NCI-H446 (cell line): ENCODE data around the gene CGB7.
"Not testable (repeated sequence)": the region's sequence is repeated elsewhere in the genome, so short reads cannot be mapped to it uniquely, and the experiment has no call there.

Experiments
- DNase-seq, 2 experiments: peaks; one replicate each; lab custom pipeline; 2025; lab: John Stamatoyannopoulos, UW

The CGB7 gene

DNA sequence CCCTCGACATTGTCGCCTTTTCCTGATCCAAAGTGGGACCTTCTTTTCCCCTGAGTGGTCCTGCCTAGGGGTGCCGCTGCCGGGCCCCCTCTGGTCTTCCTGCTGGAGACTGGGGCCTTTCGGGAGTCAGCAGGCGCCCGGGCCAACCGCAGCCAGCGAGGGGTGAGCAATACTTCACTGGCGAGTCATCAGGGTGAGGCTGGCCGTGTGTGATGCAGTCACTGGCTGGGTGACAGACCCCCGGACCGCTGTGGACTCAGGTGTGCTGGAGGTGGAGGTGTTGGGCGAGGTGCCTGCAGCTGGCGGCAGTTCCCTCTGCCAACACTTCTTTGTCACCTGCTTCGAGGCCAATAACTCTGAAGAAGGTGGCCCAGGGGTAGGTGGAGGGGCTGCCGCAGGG is 15.4 kb downstream of the CGB7 start:
- no peak for DNase-seq

DNA sequence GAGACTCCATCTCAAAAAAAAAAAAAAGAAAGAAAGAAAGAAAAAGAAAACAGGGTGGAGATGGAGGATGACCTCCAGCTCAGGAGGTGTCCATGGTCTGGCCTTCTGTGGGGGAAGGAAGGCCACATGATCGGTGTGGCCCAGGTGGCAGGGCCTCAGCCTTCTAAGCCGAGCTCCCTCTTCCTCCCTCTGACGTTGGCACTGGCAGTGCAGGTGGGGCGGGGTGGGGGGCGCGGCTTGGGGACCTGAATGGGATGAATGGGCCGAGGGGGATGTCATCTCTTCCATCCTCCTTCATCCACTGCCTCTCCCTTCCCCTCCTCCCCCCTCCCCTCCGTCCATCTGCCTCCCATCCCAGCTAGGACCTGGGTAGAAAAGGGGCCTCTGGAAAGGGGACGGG is 17.8 kb downstream of the CGB7 start:
- not testable (repeated sequence) for DNase-seq

DNA sequence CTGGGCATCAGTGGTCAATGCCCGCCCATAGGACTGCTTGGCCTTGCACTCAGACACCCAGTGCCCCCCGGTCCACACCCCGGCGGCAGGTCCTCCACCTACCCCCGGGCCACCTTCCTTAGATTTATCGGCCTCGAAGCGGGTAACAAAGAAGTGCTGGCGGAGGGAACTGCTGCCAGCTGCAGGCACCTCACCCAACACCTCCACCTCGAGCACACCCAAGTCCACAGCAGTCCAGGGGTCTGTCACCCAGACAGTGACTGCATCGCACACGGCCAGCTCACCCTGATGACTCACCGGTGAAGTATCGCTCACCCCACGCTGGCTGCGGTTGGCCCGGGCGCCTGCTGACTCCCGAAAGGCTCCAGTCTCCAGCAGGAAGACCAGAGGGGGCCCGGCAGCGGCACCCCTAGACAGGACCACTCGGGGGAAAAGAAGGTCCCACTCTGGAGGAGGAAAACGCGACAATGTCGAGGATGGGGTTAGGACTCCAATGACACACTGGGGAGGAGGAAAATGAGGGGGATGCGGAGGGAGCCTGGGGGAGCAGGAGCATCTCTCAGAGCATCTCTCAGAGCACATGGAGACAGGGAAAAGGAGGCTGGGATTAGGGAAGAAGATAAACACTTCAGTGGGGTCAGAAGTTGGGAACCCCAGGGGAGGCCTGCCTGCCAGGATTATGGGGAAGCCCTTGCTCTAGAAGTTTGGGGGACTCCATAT is 18.8 kb downstream of the CGB7 start:
- not testable (repeated sequence) for DNase-seq

DNA sequence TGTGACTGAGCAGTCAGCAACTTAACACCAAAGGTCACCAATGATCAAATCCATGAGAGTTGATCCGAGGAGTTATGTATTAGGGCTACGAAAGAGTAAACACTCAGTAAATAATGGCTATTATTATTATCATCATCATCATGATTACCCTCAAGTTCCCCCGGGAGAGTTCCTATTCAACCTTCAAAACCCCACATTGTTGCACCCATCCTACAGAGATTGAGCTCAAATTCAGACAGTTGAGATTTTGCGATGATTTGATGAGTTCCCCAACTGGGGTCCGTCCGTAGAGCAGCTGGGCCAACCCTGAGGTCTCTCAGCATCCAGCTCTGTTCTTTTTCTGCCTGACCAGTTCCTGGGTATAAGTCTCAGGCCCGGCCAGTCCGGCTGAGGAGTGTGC is 19.4 kb downstream of the CGB7 start:
- not testable (repeated sequence) for DNase-seq

DNA sequence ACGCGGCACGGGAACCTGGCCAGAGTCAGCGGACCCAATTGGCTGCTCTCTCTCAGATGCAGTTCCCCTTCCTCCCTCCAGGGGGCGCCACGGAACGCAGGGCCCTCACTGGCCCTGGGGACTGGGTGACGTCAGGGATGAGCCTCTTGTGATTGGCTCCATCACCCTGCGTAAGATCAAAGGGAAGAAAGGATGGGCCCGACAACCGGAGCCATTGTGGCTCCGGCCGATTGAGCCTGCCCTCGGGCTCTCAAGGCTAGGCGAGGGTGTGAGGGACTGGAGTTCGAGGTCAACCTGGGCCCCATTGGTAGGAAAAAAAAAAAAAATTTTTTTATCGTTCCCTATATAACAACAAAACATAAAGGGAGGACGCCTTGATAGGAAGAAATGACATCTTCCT is 20.7 kb downstream of the CGB7 start, which contains the start of gene CGB1:
Gene CGB1, minus strand, starts transcription at position 81 of the 400 bp plus-strand sequence. CDS start 184 bp downstream, outside the sequence.
- peak in 1 of 2 experiments; percentile 40 for DNase-seq

DNA sequence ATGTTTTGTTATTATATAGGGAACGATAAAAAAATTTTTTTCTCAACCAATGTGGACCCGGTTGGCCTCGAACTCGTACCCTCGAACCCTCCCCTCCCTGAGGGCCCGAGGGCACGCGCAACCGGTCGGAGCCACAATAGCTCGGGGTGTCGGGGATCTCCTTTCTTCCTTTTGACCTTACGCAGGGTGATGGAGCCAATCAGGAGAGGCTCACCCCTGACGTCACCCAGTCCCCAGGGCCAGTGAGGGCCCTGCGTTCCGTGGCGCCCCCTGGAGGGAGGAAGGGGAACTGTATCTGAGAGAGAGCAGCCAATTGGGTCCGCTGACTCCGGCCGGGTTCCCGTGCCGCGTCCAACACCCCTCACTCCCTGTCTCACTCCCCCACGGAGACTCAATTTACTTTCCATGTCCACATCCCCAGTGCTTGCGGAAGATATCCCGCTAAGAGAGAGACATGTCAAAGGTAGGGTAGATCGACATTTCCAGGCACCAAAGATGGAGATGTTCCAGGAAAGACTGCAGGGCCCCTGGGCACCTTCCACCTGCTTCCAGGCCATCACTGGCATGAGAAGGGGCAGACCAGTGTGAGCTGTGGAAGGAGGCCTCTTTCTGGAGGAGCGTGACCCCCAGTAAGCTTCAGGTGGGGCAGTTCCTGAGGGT is 25.8 kb downstream of the CGB7 start, which contains the start of gene CGB2:
Gene CGB2, plus strand, starts transcription at position 249 of the 660 bp plus-strand sequence. Its CDS starts 206 bp downstream, at position 455.
- peak in 1 of 2 experiments; percentile 20 for DNase-seq

DNA sequence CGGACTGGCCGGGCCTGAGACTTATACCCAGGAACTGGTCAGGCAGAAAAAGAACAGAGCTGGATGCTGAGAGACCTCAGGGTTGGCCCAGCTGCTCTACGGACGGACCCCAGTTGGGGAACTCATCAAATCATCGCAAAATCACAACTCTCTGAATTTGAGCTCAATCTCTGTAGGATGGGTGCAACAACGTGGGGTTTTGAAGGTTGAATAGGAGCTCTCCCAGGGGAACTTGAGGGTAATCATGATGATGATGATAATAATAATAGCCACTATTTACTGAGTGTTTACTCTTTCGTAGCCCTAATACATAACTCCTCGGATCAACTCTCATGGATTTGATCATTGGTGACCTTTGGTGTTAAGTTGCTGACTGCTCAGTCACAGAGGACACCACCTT is 27.2 kb downstream of the CGB7 start:
- not testable (repeated sequence) for DNase-seq

DNA sequence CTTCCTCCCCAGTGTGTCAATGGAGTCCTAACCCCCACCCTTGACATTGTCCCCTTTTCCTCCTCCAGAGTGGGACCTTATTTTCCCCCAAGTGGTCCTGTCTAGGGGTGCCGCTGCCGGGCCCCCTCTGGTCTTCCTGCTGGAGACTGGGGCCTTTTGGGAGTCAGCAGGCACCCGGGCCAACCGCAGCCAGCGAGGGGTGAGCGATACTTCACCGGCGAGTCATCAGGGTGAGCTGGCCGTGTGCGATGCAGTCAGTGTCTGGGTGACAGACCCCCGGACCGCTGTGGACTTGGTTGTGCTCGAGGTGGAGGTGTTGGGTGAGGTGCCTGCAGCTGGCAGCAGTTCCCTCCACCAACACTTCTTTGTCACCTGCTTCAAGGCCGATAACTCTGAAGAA is 27.8 kb downstream of the CGB7 start:
- not testable (repeated sequence) for DNase-seq

DNA sequence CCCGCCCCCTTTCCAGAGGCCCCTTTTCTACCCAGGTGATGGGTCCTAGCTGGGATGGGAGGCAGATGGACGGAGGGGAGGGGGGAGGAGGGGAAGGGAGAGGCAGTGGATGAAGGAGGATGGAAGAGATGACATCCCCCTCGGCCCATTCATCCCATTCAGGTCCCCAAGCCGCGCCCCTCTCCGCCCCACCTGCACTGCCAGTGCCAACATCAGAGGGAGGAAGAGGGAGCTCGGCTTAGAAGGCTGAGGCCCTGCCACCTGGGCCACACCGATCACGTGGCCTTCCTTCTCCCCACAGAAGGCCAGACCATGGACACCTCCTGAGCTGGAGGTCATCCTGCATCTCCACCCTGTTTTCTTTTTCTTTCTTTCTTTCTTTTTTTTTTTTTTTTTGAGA is 28.9 kb downstream of the CGB7 start:
- not testable (repeated sequence) for DNase-seq

DNA sequence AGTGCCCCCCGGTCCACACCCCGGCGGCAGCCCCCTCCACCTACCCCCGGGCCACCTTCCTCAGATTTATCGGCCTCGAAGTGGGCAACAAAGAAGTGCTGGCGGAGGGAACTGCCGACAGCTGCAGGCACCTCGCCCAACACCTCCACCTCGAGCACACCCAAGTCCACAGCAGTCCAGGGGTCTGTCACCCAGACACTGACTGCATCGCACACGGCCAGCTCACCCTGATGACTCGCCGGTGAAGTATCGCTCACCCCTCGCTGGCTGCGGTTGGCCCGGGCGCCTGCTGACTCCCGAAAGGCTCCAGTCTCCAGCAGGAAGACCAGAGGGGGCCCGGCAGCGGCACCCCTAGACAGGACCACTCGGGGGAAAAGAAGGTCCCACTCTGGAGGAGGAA is 31.9 kb downstream of the CGB7 start:
- not testable (repeated sequence) for DNase-seq

DNA sequence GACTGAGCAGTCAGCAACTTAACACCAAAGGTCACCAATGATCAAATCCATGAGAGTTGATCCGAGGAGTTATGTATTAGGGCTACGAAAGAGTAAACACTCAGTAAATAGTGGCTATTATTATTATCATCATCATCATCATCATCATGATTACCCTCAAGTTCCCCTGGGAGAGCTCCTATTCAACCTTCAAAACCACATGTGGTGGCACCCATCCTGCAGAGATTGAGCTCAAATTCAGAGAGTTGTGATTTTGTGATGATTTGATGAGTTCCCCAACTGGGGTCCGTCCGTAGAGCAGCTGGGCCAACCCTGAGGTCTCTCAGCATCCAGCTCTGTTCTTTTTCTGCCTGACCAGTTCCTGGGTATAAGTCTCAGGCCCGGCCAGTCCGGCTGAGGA is 32.5 kb downstream of the CGB7 start:
- DNase-seq, result not testable (repeated sequence)

DNA sequence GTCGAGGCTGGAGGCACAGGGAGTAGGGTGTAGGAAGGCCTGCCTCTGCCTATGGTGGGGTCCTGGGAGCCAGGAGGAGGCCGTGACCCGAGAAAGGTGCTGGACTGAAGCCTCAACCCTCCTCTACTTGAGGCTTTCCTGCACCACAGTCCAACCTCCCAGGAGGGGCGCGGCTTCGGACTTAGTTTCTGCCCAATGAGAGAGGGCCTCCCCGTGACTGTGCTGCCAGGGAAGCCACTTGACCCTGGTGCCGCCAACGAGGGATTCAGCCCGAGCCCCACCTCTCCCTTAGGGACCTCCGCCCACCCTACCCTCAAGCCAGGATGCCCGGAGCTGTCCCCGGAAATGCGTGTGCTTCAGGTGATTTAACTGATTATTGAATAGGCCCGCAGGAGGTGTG is 33.3 kb downstream of the CGB7 start, which contains the start of gene CGB3:
Gene CGB3, minus strand, starts transcription at position 101 of the 400 bp plus-strand sequence. CDS start 362 bp downstream, outside the sequence.
- not testable (repeated sequence) for DNase-seq

DNA sequence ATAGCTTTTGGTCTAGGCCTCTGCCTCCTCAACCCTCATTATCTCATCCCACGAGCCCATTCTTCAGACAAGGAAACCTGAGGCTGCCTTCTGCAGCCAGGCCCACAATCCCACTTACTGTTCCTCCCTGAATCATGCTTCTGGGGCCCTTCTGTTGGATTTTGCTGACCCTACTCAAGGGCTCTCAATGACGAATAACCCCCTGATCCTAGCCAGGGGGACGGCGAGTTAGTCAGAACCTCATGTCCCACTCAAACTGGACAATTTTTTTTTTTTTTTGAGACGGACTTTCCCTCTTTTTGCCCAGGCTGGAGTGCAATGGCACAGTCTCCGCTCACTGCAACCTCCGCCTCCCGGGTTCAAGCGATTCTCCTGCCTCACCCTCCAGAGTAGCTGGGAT is 35.4 kb downstream of the CGB7 start:
- DNase-seq, result no peak

DNA sequence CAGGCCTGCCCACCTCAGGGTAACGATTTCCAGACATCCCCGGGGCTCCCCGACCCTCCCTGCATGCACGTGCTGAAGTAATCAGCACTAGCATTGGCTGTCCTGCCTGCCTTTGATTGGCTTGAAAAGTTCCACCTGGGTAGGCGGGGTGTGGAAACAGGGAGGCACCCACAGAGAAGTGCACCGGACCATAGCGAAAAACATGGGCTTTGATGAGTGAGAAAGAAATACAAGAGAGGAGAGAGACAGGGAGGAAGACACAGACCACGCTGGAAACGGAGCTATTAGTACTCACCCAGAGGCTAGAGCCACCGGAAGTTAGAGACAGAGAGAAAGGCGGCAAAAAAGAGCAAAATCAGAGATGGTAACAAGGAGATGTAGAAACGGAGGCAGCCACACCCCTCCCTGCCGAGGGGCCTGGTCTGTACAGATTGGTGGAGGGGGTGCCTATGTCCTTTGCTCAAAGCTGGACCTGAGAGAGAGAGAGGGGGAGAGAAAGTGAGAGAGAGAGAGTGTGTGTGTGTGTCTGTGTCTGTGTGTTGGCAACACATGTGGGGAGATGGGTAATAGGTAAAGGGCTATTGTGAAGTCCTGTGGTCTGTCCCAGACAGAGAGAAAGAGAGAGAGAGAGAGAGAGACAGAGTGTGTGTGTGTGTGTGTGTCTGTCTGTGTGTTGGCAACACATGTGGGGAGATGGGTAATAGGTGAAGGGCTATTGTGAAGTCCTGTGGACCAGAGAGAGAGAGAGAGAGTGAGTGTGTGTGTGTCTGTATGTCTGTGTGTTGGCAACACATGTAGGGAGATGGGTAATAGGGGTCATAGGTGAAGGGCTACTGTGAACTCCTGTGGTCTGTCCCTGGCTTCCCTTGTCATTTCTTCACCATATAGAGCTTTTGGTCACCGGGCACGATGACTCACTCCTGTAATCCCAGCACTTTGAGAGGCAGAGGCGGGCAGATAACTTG is 36.3 kb downstream of the CGB7 start:
- DNase-seq, result no peak

DNA sequence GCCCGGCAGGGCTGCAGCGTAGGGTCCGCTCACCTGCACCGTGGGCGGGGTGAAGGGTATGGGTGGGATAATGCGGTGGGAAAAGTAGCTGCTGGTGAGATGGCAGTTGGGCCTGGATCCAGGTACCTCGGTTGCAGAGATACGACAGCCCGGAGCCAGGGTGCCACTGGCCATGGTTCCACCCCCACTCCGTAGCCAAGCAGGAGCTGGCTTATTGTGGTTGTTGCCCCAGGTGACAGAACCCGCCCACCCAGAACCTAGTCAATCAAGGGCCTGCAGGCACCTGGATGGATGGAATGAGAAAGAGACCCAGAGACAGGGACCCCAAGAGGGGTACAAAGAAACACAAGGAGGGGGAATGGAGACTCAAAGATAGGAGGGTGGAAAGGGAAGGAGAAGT is 37.2 kb downstream of the CGB7 start:
- no peak for DNase-seq

DNA sequence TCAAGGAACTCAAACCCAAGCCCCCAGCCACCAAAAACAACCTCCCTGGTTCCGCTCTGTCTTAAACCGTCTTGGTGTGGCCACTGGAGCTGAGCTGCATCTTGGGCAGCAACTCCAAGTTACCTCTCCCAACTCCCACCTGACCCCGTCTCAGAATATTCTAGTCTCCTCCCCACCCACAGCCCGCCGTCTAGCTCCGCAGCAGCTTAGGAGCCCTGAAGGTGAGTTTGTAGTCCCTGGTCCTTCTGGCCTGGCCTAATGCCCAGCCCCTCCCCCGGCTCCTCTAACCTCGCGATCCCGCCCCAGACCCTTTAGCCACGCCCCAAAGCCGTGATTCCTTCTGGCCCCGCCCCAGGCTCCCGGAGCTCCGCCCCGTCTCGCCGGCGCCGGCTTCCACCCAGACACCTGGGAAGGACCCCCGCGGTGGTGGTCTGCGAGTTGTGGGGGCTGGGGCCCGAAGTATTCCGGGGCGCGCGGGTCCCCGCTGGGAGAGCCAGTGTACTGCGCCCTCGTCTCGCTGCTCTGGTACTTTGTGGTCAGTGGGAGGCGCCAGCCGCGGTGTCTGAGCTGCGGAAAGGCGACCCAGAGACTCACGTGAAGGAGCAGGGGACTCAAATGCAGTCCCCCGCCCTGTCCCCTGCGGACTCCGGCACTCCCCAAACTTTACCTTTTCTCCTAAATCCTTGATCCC is 38.2 kb downstream of the CGB7 start:
- peak in 1 of 2 experiments; percentile 61 for DNase-seq

DNA sequence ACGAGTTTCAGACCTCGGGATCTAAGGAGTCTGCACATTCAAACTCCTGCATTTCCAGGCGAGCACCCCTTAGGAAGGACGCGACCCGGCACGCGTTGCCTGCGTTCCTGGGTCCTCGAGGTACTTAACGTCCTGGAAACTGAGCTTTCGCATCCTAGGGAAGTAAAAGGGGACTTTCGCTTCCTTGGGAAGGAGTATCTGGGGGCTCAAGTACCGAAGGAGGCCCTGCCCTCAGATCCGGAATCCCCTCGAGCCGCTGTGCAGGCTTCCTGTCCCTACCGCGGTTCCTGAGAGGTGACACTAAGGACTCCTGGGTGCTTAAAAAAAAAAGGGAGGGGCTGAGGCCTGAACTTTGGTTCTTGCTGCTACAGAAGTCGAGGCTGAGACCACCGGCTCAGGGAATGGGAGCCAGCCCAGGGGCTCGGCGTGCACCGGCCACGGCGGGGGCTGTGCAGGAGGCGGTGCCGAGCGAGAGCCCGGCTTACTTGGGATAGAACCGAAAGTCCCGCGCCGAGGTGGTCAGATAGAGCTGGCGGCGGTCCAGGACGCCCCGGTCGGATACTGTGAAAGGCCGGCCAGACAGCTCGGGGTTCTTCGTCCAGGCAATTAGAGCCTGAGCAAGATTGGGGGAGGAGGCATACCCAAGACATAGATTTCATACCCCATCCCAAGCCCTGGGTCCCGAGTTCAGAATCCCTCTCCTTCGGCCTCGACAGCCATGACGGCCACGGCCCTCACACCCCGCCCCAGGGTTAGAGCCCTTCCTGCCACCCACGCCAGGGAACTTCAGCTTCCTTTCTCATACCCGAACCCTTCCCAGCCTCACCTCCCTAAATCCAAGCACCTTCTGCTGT is 38.9 kb downstream of the CGB7 start:
- DNase-seq, result not testable (repeated sequence)

DNA sequence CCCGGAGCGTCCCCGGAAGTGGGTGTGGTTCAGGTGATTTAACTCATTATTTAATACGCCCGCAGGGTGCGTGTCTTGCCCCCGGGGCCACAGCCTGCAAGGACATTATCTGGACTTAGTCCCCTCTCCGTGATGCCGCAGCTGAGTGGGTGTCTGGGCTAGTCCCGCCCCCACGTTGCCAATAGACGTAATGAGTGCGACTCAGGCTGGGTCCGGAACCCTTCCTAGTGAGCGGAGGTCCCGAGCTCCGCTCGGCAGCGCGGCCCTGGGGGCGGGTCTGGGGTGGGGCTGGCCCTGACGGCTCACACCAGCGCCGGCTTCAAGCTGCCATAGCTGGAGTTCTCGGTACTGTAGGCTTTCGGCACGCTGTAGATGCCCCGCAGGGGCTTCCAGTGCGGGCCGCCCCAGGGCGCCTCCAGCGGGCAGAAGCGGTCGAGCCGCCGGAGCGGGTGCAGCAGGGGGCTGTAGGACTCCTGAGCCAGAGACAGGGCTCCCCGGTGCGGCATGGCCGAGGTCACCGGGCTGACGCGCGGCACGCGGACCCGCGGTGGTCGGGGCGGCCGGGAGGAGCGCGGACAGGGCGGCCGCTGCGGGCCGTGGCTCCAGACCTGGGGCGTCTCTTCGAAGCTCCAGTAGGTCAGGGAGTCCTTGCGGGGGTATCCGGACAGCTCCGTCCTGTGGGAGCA is 39.7 kb downstream of the CGB7 start:
- DNase-seq, result peak in 1 of 2 experiments; percentile 25

DNA sequence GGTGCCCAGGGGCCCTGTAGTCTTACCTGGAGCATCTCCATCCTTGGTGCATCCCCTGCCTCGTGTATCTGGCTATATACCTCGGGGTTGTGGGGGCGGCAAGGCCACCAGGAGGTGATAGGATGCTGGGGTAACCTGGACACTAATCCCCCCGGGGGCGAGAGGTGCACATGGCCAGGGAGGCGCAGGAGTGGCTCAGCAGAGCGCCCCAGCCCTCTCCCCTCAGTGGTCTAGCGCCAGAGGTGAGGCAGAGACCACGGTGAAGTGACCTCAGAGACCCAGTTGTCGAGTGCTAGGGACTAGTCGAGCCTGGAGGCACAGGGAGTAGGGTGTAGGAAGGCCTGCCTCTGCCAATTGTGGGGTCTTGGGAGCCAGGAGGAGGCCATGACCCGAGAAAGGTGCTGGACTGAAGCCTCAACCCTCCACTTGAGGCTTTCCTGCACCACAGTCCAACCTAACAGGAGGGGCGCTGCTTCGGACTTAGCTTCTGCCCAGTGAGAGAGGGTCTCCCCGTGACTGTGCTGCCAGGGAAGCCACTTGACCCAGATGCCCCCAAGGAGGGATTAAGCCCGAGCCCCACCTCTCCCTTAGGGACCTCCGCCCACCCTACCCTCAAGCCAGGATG is 40.4 kb downstream of the CGB7 start, which contains the start of gene LHB:
Gene LHB, minus strand, starts transcription at position 51 of the 625 bp plus-strand sequence. Its CDS starts 10 bp downstream, at position 41.
- no peak for DNase-seq
